Vagina (tissue), 2 donors: ENCODE results near the gene RPS6KA2.

Experiments
- CTCF ChIP-seq, 3 experiments: fragments of 450-650 bp in 2 of 3; fragments of 200-600 bp in 1 of 3; sonication (generic) in 1 of 3; IDR thresholded peaks; one replicate each; pipeline ENCODE4 v1.5.1; 2017 to 2019; ENCODE audit warnings: antibody characterized with exemption in 3 of 3, mild to moderate bottlenecking in 2 of 3, moderate library complexity in 2 of 3
- POLR2A ChIP-seq, 2 donors: fragments of 450-650 bp; IDR thresholded peaks; one replicate each; pipeline ENCODE4 v1.6.1; 2017; ENCODE audit warnings: antibody characterized with exemption in 2 of 2, mild to moderate bottlenecking in 2 of 2, moderate library complexity in 2 of 2
- POLR2AphosphoS5 ChIP-seq, 2 donors: sonication (generic); formaldehyde crosslinking; IDR thresholded peaks; one replicate each; pipeline ENCODE4 v1.9.0; 2017; ENCODE audit warnings: antibody characterized with exemption in 2 of 2, mild to moderate bottlenecking in 2 of 2, low read depth in 1 of 2; ENCODE audit not compliant: insufficient read depth in 1 of 2

GRCh38 chr6:166642646-166643045 lies 15.6 kb upstream of the RPS6KA2 start:
- no peak for TF ChIP-seq CTCF (IDR thresholded peaks at IDR 0.05)
- no peak for TF ChIP-seq POLR2AphosphoS5 (IDR thresholded peaks at IDR 0.05; ENCODE audit: insufficient read depth in 1 of 2, low read depth in 1 of 2)
- TF ChIP-seq POLR2A (IDR thresholded peaks at IDR 0.05) = no peak
